ENCODE results near the gene PRKAR2B.

The PRKAR2B gene

DNA sequence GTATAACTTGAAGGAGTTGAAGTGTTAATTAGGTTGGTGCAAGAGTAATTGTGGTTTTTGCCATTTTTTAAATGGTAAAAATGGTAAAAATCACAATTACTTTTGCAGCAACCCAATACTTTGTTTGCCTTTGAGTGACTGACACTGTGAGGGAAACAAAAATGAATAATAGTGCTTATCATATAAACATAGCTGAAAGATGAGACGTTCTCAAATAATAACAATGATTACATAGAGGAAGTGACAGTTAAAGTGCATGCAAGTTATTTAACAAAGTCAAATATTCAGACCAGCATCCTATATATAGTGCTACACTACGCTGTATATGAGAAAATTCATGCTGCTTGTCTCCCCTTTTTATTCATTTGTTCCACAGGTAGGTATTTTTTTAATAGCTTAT, 119.6 kb downstream of the PRKAR2B start:
- DNase-seq, result no peak

DNA sequence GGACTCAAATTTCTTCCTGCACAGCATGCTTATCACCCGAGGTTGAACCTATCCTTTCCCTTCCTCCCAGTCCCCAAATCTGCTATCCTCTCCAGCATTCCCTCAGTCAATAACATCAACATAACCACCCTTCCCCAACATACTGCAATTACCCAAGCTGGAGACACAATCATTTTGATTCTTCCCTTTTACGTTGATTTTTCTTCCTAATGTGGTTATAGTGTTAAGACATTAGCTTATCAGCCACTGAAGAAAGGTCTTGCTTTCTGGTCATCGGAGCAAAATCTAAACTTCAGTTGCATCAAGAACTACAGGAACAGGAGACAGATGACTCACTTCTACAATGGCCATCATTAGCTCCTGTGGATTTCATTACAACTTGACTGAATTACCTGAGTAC, 120.8 kb downstream of the PRKAR2B start:
- DNase-seq, result no peak

DNA sequence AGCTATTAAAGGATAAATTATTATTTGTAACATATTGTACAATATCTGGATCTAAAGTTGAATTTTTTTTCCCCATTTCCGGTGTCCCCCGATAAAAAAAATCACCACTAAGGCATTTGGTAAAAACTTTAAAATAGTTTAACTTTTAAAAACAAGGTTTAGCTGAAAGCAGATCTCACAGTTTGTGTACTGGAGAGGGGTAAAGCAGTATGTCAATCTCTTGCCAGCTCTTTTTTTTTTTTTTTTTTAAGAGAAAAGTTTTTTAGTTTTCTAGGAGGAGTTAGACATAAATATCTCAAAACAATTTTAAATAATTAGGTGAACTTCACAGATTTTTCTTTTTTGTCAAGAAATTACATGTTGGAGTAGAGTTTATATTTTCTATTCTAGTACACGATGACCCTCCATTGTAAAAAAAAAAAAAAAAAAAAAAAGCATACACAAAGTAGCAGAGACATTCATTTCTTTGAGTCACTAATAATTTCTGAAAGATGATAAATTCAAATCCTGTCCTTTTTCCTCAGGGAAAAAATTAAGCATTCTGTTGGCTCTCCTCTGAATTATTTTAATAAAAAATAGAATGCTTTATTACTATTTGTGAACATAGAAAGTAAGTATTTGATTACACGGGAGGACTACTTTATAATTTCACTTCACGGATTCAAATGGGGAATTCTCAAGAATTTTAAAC, 122.4 kb downstream of the PRKAR2B start:
- peak in 1 of 3 donors; percentile 10 for DNase-seq

DNA sequence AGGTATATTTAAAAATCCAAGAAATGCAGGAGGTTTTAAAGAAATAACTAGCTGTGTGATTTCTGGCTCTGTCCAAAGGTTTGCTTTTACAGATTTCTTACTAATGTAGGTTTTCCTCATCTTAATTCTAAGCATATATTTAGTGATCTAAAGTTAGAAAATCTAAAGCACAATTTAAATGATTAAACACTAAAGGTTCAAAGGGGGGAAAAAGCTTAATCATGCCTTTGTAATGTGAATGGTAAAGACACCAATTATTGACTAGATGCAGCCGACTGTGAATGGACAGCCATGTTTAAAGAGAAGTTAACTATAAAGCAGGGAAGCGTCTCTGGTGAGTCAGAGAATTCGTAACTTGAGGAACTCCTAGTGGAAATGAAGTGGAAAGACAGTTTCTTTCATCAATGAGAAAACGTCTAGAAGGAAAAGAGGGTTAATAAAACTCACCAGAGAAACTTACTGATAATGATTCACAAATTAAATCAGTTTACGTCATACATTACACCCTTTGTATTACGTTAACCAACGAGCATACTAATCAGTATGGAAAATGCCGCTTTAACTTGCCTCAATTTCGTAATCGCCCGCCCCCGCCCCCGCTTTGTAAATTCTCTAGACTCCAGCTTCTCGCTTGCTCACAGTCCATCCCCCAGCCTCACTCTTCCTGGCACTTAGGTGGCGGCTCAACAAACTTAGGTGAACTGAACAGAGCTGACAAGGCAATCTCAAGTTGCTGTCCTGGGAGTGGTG, 123.2 kb downstream of the PRKAR2B start:
- peak; percentile 94 to 97 (median 96) for DNase-seq

DNA sequence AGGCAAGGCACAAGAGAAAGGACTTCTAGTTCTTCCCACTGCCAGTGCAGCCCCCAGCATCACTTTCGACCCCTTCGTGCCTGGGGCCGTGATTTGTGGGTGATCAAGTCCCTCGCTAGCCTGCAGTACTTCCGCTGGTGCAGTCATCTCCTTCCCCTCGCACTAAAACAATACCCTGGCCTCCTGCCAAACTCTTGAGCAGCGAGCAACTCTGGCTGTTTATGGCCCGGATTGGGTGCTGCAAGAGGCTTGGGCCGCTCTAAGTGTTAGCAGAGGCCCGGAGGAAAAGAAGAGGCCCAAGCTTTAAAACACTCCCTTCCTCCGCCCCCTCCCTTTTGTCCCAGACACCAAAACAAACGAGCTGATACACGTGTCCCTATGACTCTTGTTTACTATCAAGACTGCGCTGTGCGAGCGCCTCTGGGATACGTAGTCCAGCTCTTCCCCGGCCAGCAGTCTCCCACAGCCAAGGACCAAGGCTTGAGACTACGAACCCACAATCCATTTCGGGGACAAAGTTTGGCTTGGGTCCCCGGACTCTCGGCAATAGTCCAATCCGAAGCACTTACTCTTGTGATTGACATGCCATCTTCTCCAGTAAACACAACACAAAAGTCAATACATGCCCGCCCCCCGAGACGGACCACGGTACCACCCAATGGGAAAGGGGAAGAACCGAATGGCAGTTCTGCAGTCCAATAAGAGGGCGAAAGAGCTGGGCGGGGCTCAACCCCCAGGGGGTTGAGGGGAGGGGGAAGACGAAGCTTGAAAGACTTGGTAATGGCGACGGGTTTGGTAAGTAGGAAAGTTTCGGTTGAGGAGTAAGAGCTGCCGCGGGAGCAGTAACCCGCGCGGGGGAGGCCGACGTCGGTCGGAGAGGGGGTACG, 124.0 kb downstream of the PRKAR2B start, which contains the start of gene HBP1:
TSS of gene HBP1 (plus strand) at position 771 of the 887 bp plus-strand sequence. CDS start 10,891 bp downstream, outside the sequence.
- peak; percentile 98 to 100 (median 99) for DNase-seq

DNA sequence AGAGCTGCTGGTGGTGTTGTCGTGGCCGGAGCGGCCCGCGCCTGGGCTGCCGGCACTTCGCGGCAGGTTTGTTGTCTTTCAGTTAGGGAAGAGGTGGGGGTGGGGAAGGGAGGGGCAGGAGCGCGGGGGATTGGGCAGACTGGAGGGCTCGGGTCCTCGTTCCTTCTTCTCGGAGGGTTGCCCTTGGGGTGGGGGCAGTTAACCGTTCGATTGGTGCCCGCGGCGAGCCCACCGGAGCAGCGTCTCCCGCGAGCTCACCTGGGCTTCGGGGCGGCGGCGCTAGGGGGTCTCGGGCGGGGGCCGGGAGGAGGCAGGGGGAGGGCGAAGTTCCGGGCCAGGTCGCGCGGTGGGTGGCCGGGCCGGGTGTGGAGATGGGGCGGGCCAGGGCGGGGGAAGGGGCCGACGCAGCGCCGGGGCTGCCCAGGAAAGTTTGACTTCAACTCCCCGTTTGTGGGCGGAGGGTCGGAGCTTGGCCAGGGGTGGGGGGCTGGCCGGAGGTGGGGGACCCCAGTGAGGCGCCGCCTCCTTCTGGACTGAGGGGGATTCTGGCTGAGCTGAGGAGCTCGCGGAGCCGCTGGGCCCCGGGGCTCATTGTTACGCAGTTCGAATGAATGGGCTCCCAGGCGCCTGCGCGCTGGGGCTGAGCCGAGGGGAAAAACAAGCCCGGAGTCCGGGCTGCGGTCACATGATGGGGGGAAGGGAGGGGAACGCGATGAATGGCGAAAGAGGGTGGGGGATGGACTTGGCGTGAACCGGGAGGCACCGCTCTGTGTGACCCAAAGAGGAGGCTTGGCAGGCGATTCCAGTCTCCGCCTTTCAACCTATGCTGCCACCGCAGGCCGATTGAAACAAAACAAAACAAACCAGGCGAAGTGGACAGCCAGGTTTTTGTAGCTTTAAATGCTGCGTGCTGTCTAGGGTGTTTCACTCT, 124.9 kb downstream of the PRKAR2B start:
- peak; percentile 96 to 99 (median 98) for DNase-seq

DNA sequence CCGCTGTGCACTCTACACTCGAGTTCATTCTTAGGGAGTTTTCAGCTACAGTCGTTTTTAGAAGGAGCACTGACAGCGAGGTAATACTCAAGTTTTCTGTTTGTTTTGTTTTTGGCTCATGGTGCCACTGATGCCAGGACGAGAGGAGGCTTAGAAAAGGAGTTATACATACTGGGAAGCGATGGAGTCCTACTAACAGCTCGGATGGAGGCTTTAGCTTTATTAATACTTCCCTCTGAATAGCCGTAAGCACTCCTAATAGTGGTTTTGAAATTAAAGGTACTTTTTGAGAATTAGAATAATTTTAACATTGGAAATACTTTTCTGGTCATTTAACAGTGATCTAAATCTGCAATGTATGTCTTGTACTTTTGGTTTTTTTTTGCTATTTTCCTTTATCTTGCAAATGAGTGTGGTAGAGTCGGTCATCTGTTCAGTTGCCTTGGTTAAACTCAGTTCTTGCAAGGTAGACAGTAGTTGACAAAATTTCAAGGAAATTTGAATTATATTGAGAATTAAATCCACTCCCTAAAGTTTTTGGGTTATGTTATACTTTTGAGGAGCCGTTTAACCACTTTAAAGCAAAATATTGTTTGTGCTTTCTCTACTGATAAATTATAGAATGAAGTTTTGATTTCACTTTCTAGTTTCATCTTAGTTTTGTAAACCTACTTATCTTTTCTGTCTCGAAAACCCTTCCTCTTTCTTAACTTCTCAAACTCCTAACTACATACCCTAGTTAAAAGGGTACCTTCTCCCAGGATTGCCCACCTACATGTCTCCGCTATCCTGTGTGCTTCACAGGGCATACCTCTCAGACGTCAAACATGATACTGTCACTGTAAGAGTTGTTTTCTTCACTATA, 125.8 kb downstream of the PRKAR2B start:
- peak; percentile 9 to 52 (median 21) for DNase-seq

DNA sequence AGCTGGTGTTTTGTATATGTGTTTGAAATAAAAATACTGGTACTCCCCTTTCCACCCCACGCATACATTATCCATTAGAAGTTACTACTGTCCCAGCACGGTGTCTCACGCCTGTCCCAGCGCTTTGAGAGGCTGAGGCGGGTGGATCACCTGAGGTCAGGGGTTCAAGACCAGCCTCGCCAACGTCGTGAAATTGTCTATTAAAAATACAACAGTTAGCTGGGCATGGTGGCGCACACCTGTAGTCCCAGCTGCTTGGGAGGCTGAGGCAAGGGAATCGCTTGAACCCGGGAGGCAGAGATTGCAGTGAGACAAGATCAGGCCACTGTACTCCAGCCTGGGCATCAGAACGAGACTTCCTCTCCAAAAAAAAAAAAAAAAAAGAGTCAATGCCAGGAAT, 127.0 kb downstream of the PRKAR2B start:
- no peak for DNase-seq

DNA sequence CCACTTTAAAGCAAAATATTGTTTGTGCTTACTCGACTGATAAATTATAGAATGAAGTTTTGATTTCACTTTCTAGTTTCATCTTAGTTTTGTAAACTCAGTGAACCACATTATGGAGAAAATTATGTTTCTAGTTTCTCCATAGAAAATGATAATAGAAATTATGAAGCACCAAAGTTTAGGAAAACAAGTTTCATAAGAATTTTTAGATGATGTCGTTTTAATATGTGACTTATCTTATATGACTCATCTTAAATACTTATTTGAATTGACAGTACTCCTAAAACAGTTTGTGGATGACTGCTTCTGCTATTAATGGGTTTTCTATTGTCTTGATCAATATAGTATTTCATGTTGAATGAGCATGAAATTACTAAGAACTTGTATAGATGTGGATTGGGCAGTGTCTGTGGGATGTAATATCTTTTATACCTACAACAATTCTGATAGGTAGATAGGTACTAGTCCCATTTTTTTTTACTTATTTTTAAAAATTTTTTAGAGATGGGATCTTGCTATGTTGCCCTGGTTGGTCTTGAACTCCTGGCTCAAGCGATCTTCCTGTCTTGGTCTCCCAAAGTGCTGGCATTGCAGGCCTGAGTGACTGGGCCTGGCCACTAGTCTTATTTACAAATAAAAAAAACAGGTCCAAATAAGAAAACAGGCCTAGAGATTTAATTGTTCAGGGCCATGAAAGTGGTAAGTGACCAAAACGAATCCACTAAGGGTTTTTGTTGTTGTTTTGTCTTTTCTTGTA, 127.9 kb downstream of the PRKAR2B start:
- peak in 2 of 3 donors; percentile 37 to 72 for DNase-seq

DNA sequence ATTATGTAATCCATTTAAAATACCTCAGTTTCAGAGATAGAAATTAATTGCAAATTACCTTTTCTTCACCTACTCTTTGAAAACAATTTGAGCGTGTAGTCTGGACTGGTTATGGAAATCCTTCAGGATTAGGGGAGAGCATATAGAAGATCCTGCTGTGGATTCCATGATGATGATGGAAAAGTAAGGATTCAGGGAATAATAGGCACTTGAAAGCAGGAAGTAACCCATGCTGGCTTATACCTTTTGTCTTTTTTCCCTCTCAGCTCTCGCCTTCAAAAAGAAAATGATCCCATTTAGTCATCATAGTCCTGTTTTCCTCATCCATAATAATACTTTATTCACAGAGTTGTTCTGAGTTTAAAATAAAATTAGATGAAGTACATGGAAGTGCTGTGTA, 128.7 kb downstream of the PRKAR2B start:
- DNase-seq, result no peak

DNA sequence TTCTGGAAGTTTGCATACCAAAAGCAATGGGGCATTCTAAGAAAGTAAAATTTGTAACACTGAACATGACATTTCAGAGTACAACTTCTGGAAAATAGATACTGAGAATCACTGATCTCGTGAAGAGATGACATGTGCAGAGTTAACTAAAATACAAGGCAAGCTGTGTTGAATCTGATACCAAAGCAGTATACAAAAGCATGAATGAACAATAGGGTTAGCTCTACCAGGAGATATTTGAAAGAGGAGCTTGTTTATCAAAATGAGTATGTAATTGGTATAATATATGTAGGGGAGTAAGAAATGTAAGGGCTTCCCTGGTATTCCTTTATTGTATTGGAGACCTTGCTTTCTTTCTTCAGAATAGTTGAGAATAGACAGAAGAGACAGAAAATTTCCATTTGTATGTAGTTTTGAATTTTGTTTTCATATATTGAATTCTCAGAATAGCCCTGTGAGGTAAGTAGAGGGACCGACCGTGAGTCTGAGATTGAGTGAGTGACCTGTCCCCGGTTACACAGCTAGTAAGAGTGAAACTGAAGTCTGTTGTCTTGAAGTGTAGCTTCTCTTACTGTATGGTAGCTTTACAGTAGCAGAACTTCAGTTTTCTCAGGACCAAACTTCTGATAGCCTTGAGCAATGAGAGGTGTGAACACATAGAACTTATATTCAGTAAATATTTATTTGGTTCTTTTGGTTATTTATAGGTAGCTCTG, 129.3 kb downstream of the PRKAR2B start:
- no peak for DNase-seq

DNA sequence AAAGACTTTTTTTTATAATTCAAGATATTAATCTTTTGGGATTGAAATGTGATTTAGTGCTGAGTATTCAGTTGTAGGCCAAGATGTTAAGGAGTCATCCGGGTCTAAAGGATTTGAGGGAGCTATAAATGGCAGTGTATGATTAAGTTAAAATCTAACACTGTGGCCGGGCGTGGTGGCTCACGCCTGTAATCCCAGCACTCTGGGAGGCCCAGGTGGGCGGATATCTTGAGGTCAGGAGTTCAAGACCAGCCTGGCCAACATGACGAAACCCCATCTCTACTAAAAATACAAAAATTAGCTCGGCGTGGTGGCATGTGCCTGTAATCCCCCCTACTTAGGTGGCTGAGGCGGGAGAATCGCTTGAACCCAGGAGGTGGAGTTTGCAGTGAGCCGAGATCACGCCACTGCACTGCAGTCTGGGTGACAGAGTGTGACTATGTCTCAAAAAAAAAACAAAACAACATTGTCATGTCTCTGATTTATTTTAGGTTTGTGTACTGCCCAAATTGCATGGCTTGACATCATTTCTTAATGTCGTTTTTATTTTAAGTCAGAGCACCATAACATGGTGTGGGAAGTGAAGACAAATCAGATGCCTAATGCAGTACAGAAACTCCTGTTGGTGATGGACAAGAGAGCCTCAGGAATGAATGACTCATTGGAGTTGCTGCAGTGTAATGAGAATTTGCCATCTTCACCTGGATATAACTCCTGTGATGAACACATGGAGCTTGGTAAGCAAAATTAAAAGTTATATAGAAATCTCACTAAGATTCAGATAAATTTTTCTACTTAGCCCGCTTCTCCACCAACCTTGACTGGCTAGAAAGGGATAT, 135.0 kb downstream of the PRKAR2B start:
- DNase-seq, result peak in 1 of 3 donors; percentile 18

DNA sequence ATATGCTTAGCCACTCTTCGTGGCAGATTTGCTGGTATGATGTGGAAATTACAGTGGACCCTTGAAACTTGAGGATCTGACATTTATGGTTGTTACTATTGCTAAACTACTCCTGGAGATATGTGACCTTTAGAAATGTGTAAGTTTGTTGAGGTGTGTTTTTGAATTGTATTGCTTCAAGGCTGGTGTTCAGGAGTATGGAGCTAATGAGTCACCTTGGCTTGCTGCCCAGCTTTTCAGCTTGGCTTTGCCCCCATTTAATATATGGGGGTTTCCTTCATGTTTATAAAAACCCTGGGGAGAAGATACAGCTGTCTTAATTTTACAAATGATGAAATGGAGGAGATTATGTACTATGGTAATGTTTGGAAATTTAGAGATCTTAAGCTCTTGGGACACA, 135.9 kb downstream of the PRKAR2B start:
- DNase-seq, result peak; percentile 37 to 63 (median 57)

DNA sequence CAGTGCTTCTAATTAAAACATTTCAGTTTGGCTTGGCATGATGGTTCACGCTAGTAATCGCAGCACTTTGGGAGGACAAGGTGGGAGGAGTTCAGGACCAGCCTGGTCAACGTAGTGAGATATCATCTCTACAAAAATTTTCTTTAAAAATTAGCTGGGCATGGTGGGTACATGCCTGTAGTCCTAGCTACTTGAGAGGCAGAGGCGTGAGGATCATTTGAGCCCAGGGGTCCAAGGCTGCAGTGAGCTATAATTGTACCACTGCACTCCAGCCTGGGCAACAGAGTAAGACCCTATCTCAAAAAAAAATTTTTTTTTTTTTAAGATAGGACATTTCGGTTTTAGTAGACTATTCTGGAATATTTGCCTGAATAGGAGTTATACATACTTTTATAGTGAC, 136.7 kb downstream of the PRKAR2B start:
- DNase-seq, result no peak

DNA sequence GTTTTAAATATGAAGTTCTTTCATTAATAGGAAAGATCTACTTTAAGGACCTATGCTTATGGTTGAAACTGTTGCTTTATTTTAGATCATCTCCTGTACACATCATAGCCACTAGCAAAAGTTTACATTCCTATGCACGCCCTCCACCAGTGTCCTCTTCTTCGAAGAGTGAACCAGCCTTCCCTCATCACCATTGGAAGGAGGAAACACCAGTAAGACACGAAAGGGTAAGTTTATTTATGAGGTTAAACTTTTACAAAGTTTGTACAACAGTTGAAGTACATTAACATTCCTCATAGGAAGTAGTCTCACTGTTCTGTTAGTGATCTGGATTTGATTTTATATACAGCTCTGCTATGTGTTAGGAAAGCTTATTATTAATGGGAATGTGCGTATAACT, 141.2 kb downstream of the PRKAR2B start:
- DNase-seq, result no peak

DNA sequence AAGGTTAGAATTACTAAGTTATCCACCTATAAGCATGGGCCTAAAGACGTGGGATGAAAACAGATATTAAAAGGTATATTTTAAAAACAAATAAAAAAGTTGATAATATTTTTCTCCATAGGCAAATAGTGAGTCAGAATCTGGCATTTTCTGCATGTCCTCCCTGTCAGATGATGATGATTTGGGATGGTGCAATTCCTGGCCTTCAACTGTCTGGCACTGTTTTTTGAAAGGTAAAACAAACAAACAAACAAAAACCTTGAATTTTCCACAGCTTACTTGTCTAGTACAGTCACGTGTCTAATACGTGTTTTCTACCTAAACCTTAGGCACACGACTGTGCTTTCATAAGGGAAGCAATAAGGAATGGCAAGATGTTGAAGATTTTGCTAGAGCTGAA, 141.7 kb downstream of the PRKAR2B start:
- no peak for DNase-seq

DNA sequence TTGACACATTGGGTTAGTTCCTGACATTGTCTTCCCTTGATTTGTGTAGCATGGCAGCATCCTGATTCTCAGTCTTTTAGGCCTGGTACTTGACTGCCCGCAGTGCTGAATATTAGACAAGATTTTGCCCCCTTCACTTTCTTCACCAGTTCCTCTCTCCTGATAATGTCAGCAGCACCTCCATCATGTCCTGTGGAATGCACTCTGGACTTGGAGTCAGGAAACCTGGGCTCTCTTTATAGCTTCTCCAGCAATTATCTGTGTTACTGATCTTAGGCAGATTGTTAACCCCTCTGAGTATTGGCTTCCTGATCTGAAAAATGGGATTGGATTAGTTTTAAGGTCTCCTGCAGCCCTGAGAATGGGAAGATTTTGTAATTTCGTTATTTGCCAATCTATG, 143.3 kb downstream of the PRKAR2B start:
- no peak for DNase-seq

DNA sequence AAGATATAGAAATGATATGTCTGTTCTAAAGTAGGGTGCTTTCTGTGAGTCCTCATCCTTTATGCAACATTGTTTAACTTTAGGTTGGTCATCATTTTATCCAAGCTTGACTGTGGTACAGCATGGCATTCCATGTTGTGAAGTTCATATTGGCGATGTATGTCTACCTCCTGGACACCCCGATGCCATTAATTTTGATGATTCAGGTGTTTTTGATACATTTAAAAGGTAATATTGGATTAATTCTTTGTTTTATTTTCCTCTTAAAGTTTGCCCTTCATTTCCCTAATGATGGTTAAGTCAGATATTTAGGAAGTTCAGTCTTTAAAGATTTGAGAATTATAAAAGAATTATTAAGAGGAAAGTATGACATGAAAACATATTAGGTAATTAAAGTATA, 145.6 kb downstream of the PRKAR2B start:
- no peak for DNase-seq

DNA sequence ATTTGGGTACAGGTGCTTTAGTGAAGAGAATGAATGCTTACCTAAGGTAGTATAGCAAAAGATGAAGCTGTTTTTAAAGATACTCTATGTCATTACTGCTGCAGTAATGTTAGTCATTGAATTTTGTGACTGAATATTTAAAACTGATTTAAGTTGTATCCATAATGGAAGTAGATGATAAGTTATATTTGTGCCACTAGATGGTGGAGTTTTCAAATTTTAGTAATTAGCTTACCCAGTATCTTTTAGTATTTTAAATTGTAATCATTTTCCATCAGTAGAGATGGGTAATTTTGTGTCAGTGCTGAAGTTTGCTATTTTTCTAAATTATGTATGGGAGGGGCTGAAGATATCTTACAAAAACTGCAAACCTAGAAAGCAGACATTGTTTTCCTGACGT, 149.5 kb downstream of the PRKAR2B start:
- DNase-seq, result no peak
